G401.6 (cell line): ENCODE measurements around the gene ABO.
"Not testable (repeated sequence)": the region's sequence is repeated elsewhere in the genome, so short reads cannot be mapped to it uniquely, and the experiment has no call there.

Source experiments
- FAIRE-seq: peaks from 2 replicates; lab custom pipeline; 2012; peaks lifted over from hg19 to GRCh38; lab: Jason Lieb, UNC

Gene ABO

DNA sequence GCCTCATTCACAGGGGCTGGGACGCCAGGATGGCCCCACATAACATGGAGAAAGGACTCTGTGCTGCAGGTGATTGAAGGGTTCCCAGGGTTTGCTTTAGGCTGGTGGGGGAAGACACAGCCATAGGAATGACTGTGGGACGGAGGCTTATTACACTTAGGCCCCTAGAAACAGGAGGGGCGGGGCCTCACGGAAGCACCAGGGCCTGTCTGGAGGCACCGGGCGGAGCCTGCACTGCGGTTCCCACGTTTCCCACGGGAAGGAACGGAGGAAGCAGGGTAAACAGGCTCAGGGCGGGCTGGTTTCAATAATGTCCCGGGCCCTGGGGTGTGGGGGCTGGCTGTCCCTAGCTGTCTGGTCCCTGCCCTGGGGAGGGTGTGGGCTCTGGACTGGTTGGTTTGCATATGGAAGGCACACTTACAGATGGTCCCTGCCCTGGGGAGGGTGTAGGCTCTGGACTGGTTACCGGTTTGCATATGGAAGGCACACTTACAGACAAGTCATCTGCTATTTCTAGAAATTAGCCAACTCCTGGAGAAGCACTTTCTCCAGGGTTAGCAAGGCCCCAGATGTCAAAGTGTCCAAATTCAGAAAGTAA, 51.7 kb downstream of the ABO start:
- not testable (repeated sequence) for FAIRE-seq

DNA sequence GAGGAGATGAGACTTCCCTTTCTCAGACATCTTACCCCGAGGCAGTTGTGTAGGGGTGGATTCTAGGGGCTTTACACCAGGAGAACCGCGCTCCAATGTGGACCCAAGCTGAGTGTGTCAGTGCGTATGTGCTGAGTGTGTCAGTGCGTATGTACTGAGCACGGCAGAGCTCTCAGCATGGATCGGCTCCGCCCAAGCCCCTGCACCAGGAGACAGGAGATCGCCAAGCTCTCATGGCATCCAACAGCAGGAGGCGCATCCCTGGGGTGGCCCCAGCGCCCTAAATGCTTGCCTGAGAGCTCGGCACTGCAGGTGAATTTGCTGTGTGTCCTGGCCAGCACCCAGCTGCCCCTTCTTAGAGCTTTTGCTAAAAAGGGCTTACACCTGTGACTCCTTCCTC, 53.0 kb downstream of the ABO start:
- FAIRE-seq = not testable (repeated sequence)

DNA sequence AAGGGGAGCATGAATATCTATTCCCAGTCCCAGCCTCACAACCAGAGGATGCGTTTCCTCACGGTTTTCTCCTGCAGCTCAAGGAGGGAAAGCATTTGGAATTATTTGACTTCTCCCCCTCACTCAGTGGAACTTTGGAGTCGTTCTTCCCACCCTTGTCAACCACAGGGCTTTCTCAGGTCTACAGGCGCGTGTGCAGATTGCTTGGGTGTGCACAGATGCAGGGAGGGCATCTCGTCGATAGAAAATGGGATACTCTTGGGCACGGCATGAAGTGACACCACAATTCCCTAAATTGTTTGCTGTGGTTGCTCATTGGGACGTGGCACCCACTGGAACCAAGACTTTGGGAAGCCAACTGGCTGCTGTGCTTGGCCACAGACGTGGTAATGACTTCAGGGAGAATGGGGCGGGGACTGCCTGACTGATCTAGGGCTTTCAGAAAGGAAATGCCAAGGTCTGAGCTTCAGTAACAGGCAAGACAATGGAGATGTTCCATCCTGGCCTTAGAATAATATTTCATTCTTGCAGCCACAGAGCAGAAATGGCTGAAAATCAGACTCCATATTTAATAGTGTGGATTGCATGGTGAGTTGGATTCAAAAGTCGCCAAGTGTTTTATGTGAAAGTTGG, 53.7 kb downstream of the ABO start:
- FAIRE-seq = no peak

DNA sequence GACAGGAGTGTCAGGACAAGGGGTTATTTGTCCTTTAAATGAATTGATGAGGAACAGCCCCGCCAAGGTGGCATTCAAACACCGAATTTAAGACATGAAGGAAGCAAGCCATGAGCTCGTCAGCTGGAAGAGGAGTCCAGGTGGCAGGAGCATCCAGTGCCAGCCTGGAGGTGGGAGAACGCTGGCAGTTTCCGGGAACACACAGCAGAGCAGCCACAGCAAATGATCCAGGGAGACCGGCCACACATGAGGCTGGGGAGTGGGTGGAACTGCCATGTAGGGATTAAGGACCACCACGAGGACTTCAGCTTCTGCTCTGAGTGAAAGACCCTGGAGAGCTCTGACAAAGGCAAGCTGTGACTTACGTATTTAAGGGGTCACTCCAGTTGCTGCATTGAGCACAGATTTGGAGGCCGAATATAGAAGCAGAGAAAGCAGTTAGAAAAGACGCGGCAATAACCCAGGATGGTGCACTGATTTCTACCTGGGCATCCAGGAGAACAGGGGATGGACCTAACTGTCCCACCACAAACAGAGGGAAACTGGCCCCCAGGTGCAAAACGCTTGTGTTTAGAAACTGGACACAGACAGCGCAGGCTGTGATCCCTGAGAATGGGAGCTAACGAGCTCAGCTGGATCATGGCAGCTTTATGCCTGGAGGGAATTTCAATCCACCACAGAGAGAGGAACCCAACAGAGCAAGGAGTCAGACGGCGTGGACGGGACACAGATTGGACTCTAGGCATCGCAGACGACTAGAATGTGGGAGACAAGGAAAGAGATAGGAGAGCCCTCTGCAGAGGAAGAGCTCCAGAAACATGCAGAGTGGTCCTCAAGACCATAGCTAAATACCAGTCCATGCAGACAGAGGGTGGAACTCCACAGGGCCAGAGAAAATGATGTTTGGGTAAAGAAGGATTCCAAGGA, 56.7 kb downstream of the ABO start:
- FAIRE-seq = not testable (repeated sequence)

DNA sequence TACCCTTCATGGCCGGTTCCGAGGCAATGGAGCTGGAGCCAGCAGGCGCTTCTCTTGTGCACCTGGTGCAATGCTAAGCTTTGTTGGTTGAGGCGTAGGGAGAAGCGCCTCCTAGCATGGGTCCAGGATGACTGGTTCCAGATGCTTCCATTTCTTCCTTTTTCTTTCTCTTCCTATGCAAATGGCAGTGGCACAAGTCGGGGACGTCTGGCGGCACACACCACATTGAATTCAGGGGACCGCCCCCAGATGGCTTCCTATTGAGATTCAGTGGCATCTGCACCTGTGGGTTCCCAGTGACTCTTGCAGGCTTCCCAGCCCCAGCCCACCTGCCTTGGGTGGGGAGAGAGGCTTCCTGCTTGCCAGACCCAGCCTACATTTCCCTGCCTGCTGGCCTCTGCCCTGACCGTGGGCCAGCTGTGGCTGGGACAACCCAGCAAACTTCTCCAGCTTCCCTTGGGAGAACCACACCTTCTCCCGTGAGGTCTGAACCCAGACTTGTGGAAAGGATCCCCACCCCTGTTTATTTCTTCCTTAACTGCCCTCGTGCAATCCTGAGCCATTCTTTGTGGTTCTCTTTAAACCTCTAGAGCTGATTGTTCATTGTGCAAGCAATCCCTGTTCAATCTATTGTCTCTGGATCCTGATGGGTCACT, 57.5 kb downstream of the ABO start:
- FAIRE-seq = not testable (repeated sequence)

DNA sequence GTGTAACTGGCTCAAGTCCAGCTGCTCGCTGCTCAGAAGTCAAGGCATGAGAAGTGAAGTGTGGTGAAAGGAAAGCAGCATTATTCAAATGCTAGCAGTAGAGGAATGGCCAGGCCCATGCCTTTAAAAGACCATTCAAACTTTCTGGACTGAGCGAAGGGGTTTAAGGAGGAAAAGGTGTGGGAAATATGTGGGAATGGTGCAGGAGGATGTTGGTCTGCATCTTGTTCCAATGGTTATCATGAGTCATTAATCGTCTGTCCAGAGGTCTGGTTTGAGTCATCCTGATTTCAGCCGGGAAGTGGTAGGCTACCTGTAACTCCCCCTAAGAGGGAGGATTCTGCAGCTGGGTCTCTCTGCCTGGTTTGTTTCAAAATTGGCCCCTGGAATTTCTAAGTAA, 60.7 kb downstream of the ABO start:
- FAIRE-seq = not testable (repeated sequence)

DNA sequence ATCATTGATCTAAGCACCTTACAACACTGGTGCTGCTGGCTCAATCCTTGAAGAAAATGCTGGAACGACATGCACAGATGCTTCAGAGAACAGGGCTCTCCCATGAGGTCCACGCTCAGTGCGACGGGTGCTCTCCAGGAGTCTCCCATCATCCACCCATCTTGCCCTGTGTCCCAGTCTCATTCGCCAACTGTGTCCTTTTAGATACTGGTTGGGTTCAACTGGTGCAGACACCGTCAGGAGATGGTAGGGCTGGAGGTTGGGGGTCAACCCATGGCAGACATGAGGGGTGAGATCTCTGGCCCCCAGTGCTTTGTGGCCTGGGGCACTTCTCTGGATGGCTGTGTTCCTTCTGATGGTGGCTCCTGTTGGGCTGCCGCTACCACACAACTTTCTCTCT, 64.4 kb downstream of the ABO start:
- FAIRE-seq = no peak

DNA sequence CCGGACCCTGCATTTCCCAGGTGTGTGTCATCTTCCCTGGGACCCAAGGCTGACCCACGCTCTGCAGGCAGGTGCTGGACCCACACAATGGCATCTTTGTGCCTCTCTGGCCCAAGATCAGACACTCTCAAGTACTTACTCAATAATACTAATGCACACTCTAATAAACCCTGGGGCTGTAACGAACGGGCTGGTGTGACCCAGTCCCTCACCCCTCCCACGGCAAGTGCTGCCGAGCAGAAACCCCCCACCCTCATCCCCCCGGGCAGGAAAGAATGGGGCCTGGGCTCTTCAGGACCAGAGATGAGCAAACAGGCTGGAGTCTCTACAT, 64.8 kb downstream of the ABO start:
- FAIRE-seq = no peak

DNA sequence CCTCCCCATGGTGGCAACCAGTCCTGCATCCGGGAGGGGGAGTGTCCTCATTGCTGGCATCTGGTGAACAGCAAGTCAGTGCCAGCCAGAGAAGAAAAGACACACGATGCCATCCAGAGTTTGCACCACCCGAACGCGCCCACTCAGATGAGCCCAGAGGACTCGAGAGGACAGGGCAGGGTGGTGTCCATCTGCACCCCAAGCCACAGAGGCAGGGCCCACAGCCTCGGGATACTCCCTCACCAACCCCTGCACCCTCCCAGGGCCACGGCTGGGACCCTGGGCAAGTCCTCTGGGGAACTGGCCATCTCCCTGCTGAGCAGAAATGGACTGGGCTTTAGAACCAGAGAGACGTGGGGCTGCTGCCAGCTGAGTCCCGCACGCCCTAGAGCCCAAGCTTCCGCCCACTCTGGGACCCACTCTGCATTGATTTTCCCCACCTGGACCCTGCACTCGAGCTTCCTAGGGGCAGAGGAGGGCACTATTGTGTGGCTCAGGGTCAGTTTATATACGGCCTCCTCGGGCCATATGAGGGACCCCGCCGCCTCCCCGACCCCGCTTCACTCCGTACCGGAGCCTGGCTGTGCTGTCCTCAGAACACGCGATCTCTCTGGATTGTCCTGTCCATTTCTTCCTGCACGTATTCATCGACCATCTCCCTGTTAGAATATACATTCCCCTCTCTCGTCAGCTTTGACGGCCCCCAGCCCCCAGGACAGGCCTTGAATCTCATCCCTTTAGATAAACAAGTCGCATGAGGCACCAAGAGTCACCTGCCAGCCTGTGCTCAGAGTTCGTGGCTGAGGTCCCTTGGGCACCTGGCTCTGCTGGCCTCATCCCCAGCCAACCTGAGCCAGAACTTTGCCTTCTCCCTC, 65.4 kb downstream of the ABO start:
- not testable (repeated sequence) for FAIRE-seq

DNA sequence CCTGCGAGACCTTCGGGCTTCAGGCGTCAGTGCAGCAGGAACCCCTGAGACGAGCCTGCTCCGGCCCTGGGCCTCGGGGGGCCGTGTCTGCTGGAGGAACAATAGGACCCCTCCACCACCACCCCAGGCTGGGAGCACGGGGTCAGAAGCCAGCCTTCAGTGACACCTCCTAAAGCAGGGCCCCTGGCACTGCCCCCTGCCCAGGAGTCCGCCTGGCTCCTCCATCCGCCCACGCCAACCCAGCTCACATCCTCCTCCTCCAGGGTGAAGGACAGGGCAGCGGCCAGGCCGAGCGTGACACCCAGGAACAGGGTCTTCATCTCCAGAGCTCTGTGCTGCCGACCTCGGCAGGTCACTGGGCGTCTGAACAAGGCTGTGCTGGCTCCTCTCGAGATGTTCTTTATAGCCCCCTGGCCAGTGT, 66.1 kb downstream of the ABO start, which contains the start of gene OBP2B:
Gene OBP2B, minus strand, starts transcription at position 371 of the 421 bp plus-strand sequence. Its CDS starts 51 bp downstream, at position 320.
- not testable (repeated sequence) for FAIRE-seq

DNA sequence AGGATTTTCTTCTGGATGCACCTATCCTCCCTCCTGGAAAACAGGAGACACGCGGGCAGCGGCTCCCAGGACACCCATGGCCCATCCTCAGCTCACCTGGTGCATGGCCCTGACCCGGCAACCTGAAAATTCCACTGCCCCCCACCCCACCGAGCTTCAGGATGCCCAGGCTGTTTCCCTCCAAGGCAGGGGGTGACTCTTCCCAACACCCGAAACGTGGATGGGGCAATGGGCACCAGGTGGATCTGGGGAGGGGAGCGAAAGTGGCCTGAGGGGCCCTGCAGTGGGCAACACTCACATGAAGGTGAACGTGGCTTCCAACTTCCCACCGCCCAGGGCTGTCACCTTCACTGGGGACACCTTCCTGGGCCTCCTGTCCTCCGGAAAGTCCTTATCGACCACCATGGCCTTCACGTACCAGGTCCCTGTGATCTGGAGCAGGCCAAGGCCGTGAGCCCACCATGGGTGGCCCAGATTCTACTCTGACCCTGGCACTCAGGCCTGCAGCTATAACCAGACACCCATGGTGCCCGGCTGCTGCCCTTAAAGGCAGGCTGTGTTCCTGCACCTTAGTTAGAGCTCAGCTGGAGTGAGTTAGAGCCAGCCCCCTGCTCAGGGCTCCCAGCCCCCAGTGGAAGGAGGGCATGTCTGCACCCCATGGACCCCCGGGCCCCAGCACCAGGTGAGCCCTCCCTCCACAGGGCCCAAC, 66.7 kb downstream of the ABO start:
- FAIRE-seq = not testable (repeated sequence)

DNA sequence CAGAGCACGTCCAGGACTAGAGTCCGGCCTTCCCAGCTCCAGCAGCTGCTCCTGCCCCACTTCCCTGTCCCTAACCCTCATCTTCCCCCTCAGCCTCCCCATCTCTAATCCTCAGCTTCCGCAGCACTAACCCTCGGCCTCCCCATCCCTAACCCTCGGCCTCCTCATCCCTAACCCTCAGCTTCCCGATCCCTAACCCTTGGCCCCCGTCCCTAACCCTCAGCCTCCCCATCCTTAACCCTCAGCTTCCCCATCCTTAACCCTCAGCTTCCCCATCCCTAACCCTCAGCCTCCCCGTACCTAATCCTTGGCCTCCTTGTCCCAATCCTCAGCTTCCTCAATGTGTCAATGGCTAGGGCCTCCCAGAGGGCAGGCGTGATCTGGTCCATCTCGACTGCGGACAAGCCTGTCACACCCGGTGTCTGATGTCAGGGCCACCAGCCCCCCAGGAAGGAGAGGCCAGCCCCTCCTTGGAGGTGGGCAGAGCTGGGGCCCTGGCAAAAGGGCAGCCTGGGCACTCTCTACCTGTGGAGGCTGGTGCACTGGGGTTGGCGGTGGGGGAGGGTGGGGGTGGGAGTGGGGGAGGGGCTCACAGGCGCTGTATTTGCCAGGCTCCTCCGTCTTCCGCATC, 67.3 kb downstream of the ABO start:
- no peak for FAIRE-seq

DNA sequence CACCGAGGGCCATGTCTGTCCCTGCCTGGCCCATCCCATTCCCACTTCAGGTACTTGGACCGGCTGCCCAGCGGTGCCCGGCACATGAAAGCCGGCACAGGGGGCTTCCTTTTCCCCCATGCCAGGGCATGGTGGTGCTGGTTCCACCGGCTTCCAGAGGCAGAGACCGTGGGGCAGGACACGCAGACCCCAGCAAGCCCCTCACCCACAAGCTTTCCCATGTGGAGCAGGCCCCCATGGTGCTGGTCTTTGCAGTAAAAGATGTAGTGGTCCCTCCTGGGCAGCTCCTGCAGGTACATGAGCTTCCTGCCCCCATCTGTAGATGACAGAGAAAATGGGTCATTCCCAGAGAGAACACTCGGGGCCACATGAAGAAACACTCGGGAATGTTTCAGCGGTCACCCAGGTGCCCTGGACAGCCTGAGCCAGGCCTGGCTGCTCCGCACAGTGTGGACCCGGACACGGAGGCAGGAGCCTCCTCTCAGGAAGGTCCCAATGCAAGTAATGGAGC, 67.9 kb downstream of the ABO start:
- FAIRE-seq = no peak

DNA sequence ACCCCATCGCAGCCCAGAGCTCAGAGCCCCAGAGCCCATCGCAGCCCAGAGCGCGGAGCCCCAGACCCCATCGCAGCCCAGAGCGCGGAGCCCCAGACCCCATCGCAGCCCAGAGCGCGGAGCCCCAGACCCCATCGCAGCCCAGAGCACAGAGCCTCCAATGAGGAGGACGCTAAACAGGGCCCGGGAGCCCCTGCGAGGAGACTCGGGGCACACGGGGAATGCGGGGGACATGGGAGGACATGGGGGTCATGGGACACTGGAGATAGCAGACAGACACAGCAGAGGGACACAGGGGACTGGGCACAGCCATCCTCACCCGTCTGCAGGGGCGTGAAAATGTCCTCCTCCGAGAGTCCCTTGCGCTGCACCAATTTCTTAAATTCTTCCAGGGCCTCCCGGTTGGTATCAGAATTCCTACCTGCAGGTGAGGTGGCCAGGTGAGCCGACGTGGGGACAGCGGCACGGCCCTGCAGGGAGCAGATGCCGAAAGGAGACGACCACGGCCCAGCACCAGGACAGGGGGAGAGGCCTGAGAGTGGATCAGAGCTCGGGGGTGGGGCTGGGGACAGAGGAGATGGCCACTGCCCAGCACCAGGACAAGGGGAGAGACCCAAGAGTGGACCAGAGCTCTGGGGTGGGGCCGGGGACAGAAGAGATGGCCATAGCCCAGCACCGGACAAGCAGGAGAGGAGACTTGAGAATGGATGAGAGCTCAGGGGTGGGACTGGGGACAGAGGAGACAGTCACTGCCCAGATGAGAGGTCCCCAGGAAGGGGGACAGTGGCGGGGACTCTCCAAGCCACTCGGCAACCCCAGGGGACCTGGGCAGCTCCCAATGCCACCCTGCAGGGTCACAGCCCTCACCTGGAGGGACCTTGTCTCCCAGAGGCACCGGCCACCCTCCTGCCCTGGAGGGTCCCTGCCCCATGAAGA, 68.7 kb downstream of the ABO start:
- FAIRE-seq = no peak

DNA sequence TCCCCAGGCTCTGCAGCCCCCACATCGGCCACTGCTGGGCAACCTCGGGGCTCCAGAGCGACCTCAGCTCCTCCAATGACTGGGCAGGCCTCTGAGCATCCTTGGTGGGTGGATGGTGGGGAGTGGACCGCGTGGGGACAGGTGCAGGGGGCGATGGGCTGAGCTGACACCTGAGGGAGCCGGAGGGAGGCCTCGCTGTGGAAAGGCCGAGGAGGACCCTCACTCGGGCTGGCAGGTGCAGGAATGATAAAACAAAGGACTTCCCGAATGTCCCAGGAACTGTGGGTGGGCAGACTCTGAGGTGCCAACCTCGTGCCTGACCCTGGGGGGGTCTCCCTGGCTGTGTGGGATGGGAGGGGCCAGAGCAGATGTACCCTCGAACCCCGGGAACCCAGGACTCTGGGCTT, 69.5 kb downstream of the ABO start:
- FAIRE-seq = not testable (repeated sequence)
